ENCODE measurements around the gene RPS21. TPM values are rescaled to one million over a fixed set of nuclear protein-coding genes. Genes with fewer than 3 reads are reported as not detected.

RPS21 gene
- total and polyA plus RNA-seq, 2 of the 13 experiments (the other 11 are each of a cell fraction or from before 2014, with no cell fraction given) = 2,647 to 11,063 TPM

- no peak for TF ChIP-seq EHMT2 (IDR thresholded peaks at IDR 0.05; ENCODE audit: borderline replicate concordance, low read depth, low read length)
- TF ChIP-seq SRSF1 (optimal IDR thresholded peaks at IDR 0.05; ENCODE audit: low read depth, low read length) = peak; percentile 54
- TF ChIP-seq MED1 (CRISPR knock-in tag; IDR thresholded peaks at IDR 0.05) = peak; percentile 15; the same call in 1 of the 2 replicates
- peak; percentile 77; the same call in 1 of the 2 replicates for TF ChIP-seq PHF21A (CRISPR knock-in tag; IDR thresholded peaks at IDR 0.05)
- TF ChIP-seq ZNF547 (CRISPR knock-in tag; IDR thresholded peaks at IDR 0.05) = peak; percentile 52; the same call in 1 of the 2 replicates
- TF ChIP-seq ZNF619 (CRISPR knock-in tag; IDR thresholded peaks at IDR 0.05) = 0 out of 2 replicates have a peak, but pooled peaks have one; percentile 33
- peak; percentile 85 for TF ChIP-seq HNF4G (IDR thresholded peaks at IDR 0.05; ENCODE audit: borderline replicate concordance, low read depth, low read length)
- peak; percentile 70 for TF ChIP-seq HNF4G (CRISPR knock-in tag; IDR thresholded peaks at IDR 0.05; ENCODE audit: borderline replicate concordance, low read depth)
- no peak for TF ChIP-seq XBP1 (CRISPR knock-in tag; IDR thresholded peaks at IDR 0.05)
- peak; percentile 63; the same call in 1 of the 2 replicates for TF ChIP-seq ZNF574 (CRISPR knock-in tag; IDR thresholded peaks at IDR 0.05)
- TF ChIP-seq SNAI1 (CRISPR knock-in tag; IDR thresholded peaks at IDR 0.05; ENCODE audit: borderline replicate concordance) = no peak
- TF ChIP-seq DR1 (CRISPR knock-in tag; IDR thresholded peaks at IDR 0.05) = peak; percentile 57
- TF ChIP-seq SP4 (CRISPR knock-in tag; IDR thresholded peaks at IDR 0.05) = peak; percentile 57; the same call in 1 of the 2 replicates
- peak; percentile 90; the same call in 1 of the 2 replicates for TF ChIP-seq ZNF235 (CRISPR knock-in tag; IDR thresholded peaks at IDR 0.05; ENCODE audit: borderline replicate concordance)
- TF ChIP-seq ZNF264 (CRISPR knock-in tag; IDR thresholded peaks at IDR 0.05) = peak; percentile 84
- 0 out of 2 replicates have a peak, but pooled peaks have one; percentile 60 for TF ChIP-seq PAX8 (CRISPR knock-in tag; IDR thresholded peaks at IDR 0.05; ENCODE audit: borderline replicate concordance)
- 0 out of 2 replicates have a peak, but pooled peaks have one; percentile 46 for TF ChIP-seq ZNF550 (CRISPR knock-in tag; IDR thresholded peaks at IDR 0.05; ENCODE audit: borderline replicate concordance)
- TF ChIP-seq HNF4A (CRISPR knock-in tag; IDR thresholded peaks at IDR 0.05) = peak; percentile 86
- 0 out of 2 replicates have a peak, but pooled peaks have one; percentile 28 for TF ChIP-seq CTCF (CRISPR knock-in tag; IDR thresholded peaks at IDR 0.05)
- no peak for TF ChIP-seq ZNF24 (IDR thresholded peaks at IDR 0.05)
Observed at GRCh38 chr20:62353289-62354030, 33.4 kb upstream of the RPS21 start (continued).

All from HepG2 (cell line).